OCI-LY7 (cell line): ENCODE measurements around the gene RAPGEF5.

Experiments
- EZH2phosphoT487 ChIP-seq: fragments of 200-600 bp; sonication (generic); IDR thresholded peaks from 2 replicates; pipeline ENCODE4 v1.6.1; 2018; ENCODE audit warnings: low read depth, borderline replicate concordance, mild to moderate bottlenecking, mixed run types, antibody characterized with exemption, low read length, moderate library complexity, mixed read lengths
- TF ChIP-seq, protein P1 (sequence below): fragments of 200-600 bp; sonication (generic); conservative IDR thresholded peaks from 2 replicates; pipeline ENCODE4 v1.5.1; 2014; ENCODE audit warnings: mild to moderate bottlenecking, antibody characterized with exemption, low read length, moderate library complexity, mixed read lengths

DNA sequence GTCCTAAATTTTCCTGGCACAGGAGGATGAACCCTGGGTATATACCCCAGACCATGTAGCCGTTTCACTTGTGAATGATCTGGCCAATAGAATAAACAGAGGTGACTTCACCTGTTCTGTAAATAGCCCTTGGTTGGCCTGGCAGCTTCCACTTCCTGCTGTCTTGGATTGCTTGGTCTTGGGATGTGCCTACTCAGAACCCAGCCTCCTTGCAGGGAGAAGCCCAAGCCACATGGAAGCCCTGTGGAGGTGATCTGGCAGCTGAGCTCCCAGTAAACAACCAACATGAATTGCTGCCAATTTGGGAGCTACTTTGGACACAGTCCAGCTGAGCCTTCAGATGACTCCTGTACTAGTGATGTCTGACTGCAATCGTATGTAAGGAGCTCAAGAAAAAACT, 4.8 kb upstream of the RAPGEF5 start:
- no peak for TF ChIP-seq EZH2phosphoT487
- TF ChIP-seq, protein P1, sequence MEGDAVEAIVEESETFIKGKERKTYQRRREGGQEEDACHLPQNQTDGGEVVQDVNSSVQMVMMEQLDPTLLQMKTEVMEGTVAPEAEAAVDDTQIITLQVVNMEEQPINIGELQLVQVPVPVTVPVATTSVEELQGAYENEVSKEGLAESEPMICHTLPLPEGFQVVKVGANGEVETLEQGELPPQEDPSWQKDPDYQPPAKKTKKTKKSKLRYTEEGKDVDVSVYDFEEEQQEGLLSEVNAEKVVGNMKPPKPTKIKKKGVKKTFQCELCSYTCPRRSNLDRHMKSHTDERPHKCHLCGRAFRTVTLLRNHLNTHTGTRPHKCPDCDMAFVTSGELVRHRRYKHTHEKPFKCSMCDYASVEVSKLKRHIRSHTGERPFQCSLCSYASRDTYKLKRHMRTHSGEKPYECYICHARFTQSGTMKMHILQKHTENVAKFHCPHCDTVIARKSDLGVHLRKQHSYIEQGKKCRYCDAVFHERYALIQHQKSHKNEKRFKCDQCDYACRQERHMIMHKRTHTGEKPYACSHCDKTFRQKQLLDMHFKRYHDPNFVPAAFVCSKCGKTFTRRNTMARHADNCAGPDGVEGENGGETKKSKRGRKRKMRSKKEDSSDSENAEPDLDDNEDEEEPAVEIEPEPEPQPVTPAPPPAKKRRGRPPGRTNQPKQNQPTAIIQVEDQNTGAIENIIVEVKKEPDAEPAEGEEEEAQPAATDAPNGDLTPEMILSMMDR: no peak
